CD4-positive, alpha-beta T cell (primary cell): ENCODE results near the gene SLC31A1. TPM values are rescaled to one million over a fixed set of nuclear protein-coding genes. Genes with fewer than 3 reads are reported as not detected.

ENCODE experiments used
- ATAC-seq: fragments of 200-7000 bp; cut with Tn5 transposase; one replicate; pipeline ENCODE4 v1.10.0; 2022; ENCODE audit warnings: mild to moderate bottlenecking; ENCODE audit not compliant: poor library complexity
- CTCF ChIA-PET: fragments of 350-600 bp; sonication (Branson Sonifier 250); formaldehyde crosslinking; loops from one replicate; lab custom pipeline; 2021; ENCODE audit warnings: antibody characterized with exemption, inconsistent platforms; lab: Charles Lee
- POLR2A ChIA-PET: fragments of 350-600 bp; sonication (Branson Sonifier 250); formaldehyde crosslinking; loops from one replicate; lab custom pipeline; 2021; ENCODE audit warnings: antibody characterized with exemption, inconsistent platforms; lab: Charles Lee
- DNase-seq, 14 experiments: peaks; one replicate each; pipeline ENCODE4 v3.0.0-alpha.2; 2013 to 2020; ENCODE audit warnings: mixed read lengths in 2 of 14
- H3K27ac ChIP-seq, 2 donors: one replicate each; pipeline versions ENCODE4 v1.5.1 to v1.7.0; 2013; ENCODE audit warnings: low read length in 2 of 2, low read depth in 1 of 2, mild to moderate bottlenecking in 1 of 2
- H3K27me3 ChIP-seq, 2 experiments: 1 replicate in 1 of 2; 2 replicates in 1 of 2; pipeline versions ENCODE4 v1.6.1 to v1.7.0; 2013; ENCODE audit warnings: low read length in 2 of 2, control low read depth in 1 of 2, mild to moderate bottlenecking in 1 of 2, moderate library complexity in 1 of 2; ENCODE audit not compliant: insufficient read depth in 2 of 2, control insufficient read depth in 1 of 2
- H3K36me3 ChIP-seq: one replicate; pipeline ENCODE4 v1.6.1; 2013; ENCODE audit warnings: low read length, control low read depth; ENCODE audit not compliant: insufficient read depth
- H3K4me1 ChIP-seq: one replicate; pipeline ENCODE4 v1.6.1; 2013; ENCODE audit warnings: low read length, control low read depth; ENCODE audit not compliant: insufficient read depth
- H3K4me3 ChIP-seq: one replicate; pipeline ENCODE4 v1.5.1; 2013; ENCODE audit warnings: mild to moderate bottlenecking, low read length, moderate library complexity
- H3K9me3 ChIP-seq, 2 experiments: 1 replicate in 1 of 2; 2 replicates in 1 of 2; pipeline versions ENCODE4 v1.6.1 to v1.7.0; 2013; ENCODE audit warnings: low read length in 2 of 2, mild to moderate bottlenecking in 2 of 2, control low read depth in 1 of 2, moderate library complexity in 1 of 2; ENCODE audit not compliant: control insufficient read depth in 1 of 2, insufficient read depth in 1 of 2
- H3K27ac Mint-ChIP-seq: one replicate; pipeline ENCODE4 v1.8.0; 2020; ENCODE audit warnings: mixed read lengths
- H3K27me3 Mint-ChIP-seq: one replicate; pipeline ENCODE4 v1.8.0; 2021; ENCODE audit warnings: mixed read lengths
- H3K36me3 Mint-ChIP-seq: one replicate; pipeline ENCODE4 v1.8.0; 2021; ENCODE audit warnings: low read depth, mixed read lengths
- H3K4me1 Mint-ChIP-seq: one replicate; pipeline ENCODE4 v1.8.0; 2021; ENCODE audit warnings: low read depth, mixed read lengths
- H3K4me3 Mint-ChIP-seq: one replicate; pipeline ENCODE4 v1.8.0; 2020; ENCODE audit warnings: mild to moderate bottlenecking, mixed read lengths
- H3K9me3 Mint-ChIP-seq: one replicate; pipeline ENCODE4 v1.8.0; 2020; ENCODE audit warnings: mixed read lengths
- intact Hi-C, 2 experiments: fragments of 100-400 bp; cut with DNase I in 1 of 2; cut with micrococcal nuclease in 1 of 2; formaldehyde crosslinking; loops; one replicate each; pipeline versions ENCODE4 v1.15.1 to v1.9.0; 2023 to 2025; cut with DNase I, micrococcal nuclease
- total RNA-seq, 174 experiments: library from RNA in 2 of 174; stranded (reverse) in 2 of 174; gene quantifications; one replicate each; pipeline ENCODE4 v1.2.3 and lab custom pipeline; 2021 to 2026
- TF ChIP-seq, protein P1 (sequence below): fragments of 200-600 bp; IDR thresholded peaks from one replicate; pipeline ENCODE4 v1.8.0; 2022; ENCODE audit warnings: antibody characterized with exemption, mild to moderate bottlenecking

SLC31A1 gene
- total RNA-seq, 2 experiments from 2014 or later, result 12.1 to 12.3 TPM

DNA sequence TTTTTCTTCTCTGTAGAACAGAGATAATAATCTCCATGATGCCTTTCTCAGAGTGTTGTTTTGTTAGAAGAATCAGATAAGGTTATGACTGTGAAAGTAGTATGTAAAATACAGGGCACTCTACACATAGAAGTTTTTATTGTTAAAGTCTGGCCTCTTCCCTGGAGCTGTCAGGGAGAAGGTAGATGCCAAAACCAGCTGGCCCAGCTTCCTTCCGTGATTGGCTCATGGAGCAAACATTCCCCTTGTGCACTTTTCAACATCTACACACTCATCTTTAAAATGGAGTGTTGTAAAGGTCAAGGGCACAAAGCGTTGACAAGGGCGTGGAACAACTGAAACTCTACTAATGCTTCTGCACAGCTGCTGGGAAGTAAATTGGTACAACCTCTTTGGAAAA lies 89.2 kb downstream of the SLC31A1 start:
- Histone ChIP-seq H3K4me3 (no peak overlapping the region), H3K27ac (no peak overlapping the region), H3K36me3 (no peaks in the 10 kb centered on the region), H3K4me1 (no peaks in the 10 kb centered on the region), H3K9me3 (no peaks in the 10 kb centered on the region), H3K27me3 (no peaks in the 10 kb centered on the region)
- Mint-ChIP-seq H3K4me3 (no peak overlapping the region), H3K9me3 (no peaks in the 10 kb centered on the region), H3K27me3 (no peaks in the 10 kb centered on the region), H3K36me3 (no peaks in the 10 kb centered on the region), H3K4me1 (no peaks in the 10 kb centered on the region), H3K27ac (no peak overlapping the region)
- intact Hi-C loops, result no loop called here
- CTCF ChIA-PET, result no interaction called here
- ATAC-seq (no peak), DNase-seq (no peak)
- TF ChIP-seq, protein P1, sequence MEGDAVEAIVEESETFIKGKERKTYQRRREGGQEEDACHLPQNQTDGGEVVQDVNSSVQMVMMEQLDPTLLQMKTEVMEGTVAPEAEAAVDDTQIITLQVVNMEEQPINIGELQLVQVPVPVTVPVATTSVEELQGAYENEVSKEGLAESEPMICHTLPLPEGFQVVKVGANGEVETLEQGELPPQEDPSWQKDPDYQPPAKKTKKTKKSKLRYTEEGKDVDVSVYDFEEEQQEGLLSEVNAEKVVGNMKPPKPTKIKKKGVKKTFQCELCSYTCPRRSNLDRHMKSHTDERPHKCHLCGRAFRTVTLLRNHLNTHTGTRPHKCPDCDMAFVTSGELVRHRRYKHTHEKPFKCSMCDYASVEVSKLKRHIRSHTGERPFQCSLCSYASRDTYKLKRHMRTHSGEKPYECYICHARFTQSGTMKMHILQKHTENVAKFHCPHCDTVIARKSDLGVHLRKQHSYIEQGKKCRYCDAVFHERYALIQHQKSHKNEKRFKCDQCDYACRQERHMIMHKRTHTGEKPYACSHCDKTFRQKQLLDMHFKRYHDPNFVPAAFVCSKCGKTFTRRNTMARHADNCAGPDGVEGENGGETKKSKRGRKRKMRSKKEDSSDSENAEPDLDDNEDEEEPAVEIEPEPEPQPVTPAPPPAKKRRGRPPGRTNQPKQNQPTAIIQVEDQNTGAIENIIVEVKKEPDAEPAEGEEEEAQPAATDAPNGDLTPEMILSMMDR, result no peak
- POLR2A ChIA-PET, result no interaction called here

DNA sequence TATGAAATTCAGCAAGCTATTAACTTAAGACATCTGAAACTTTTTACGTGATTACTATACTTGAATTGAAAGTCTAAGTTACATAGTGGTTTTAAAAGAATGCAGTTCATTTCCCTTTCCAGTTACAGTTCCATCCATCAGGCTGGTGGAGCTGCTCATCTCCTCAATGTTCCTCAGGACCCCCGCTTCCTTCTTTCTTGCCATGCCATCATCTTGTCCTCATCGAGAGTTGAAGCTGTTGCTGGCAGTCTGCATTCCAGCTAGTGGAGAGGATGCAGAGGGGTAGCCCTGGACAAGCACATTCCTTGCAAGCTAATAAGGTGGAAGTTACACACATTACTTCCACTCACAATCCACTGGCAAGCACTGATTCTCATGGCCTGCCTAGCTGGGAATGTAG lies 90.6 kb downstream of the SLC31A1 start:
- Histone ChIP-seq H3K4me3 (no peak overlapping the region), H3K9me3 (no peaks in the 10 kb centered on the region), H3K36me3 (no peaks in the 10 kb centered on the region), H3K27ac (no peak overlapping the region), H3K27me3 (no peaks in the 10 kb centered on the region), H3K4me1 (no peaks in the 10 kb centered on the region)
- TF ChIP-seq, protein P1, result no peak
- DNase-seq (no peak), ATAC-seq (no peak)
- Mint-ChIP-seq H3K27me3 (no peaks in the 10 kb centered on the region), H3K27ac (no peak overlapping the region), H3K9me3 (no peaks in the 10 kb centered on the region), H3K36me3 (no peaks in the 10 kb centered on the region), H3K4me3 (no peak overlapping the region), H3K4me1 (no peaks in the 10 kb centered on the region)
- ChIA-PET CTCF (interaction anchor here (0.9 kb wide), 1 partner anchor 346 kb away, joined by 3 read pairs; no protein-coding TSS in a partner anchor), POLR2A (no interaction called here)
- intact Hi-C loops, result no loop called here

DNA sequence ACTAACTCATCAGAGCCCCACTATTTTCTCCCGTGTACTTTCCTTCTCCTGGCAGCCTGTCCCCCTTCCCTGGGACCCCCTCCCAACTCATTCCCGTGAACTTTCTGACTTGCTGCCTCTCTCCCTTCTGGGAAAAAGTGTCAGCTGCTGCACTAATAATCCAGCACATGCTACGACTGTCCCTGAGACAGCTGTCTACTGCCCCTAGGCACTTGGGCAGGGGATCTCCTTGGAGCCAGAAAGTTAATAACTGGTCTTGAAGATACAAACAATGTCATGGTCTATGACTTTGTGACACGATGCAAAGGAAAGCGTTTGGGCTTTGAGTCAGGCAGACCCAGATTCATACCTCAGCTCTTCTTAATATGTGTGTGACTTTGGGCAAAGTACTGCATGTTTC lies 91.9 kb downstream of the SLC31A1 start:
- no peaks in the 10 kb centered on the region for H3K9me3 ChIP-seq
- no peaks in the 10 kb centered on the region for H3K4me1 ChIP-seq
- TF ChIP-seq, protein P1, result no peak
- intact Hi-C loops, result no loop called here
- DNase-seq (no peak), ATAC-seq (no peak)
- no peak overlapping the region for H3K27ac ChIP-seq
- Mint-ChIP-seq H3K36me3 (no peaks in the 10 kb centered on the region), H3K27ac (no peak overlapping the region), H3K9me3 (no peaks in the 10 kb centered on the region), H3K27me3 (no peaks in the 10 kb centered on the region), H3K4me3 (no peak overlapping the region), H3K4me1 (no peaks in the 10 kb centered on the region)
- POLR2A ChIA-PET, result no interaction called here
- H3K36me3 ChIP-seq, result no peaks in the 10 kb centered on the region
- H3K27me3 ChIP-seq, result no peaks in the 10 kb centered on the region
- H3K4me3 ChIP-seq, result no peak overlapping the region
- CTCF ChIA-PET, result no interaction called here

Other genes with a start within 250 kb of the SLC31A1 start
- under 1 TPM; 0.30 to 0.31 TPM for gene ZNF883, start 209.4 kb upstream of the SLC31A1 start, total RNA-seq
- gene ZFP37, start 164.8 kb upstream of the SLC31A1 start, total RNA-seq, result under 1 TPM; 0.39 to 0.55 TPM
- 1 to 10 TPM; 4.8 to 5.4 TPM for gene SLC31A2, start 70.5 kb upstream of the SLC31A1 start, total RNA-seq
- gene FKBP15, start 267 bp upstream of the SLC31A1 start, total RNA-seq, result 10 to 100 TPM; 11.9 to 14.2 TPM
- gene CDC26, start 54.0 kb downstream of the SLC31A1 start, total RNA-seq, result 10 to 100 TPM; 15.8 to 18.0 TPM
- 10 to 100 TPM; 23.4 to 25.5 TPM for gene PRPF4, start 54.1 kb downstream of the SLC31A1 start, total RNA-seq
- gene RNF183, start 81.8 kb downstream of the SLC31A1 start, total RNA-seq, result under 1 TPM in 1 of 2 experiments, not detected in 1; 0.44 TPM
- gene WDR31, start 118.7 kb downstream of the SLC31A1 start, total RNA-seq, result under 1 TPM; 0.14 to 0.22 TPM
- gene BSPRY, start 128.0 kb downstream of the SLC31A1 start, total RNA-seq, result not detected
- 10 to 100 TPM; 12.8 to 13.2 TPM for gene HDHD3, start 155.4 kb downstream of the SLC31A1 start, total RNA-seq
- 10 to 100 TPM; 14.5 to 15.0 TPM for gene ALAD, start 179.7 kb downstream of the SLC31A1 start, total RNA-seq
- 10 to 100 TPM; 63.6 to 64.9 TPM for gene POLE3, start 189.1 kb downstream of the SLC31A1 start, total RNA-seq
- gene C9orf43, start 189.2 kb downstream of the SLC31A1 start, total RNA-seq, result under 1 TPM; 0.60 to 0.95 TPM
- gene RGS3, start 242.2 kb downstream of the SLC31A1 start, total RNA-seq, result 1 to 10 TPM; 6.1 to 7.5 TPM